Breast epithelium (tissue), 3 donors: ENCODE measurements around the gene ESRRA.
"Not testable (repeated sequence)": the region's sequence is repeated elsewhere in the genome, so short reads cannot be mapped to it uniquely, and the experiment has no call there.

ENCODE experiments used
- POLR2A ChIP-seq: fragments of 450-650 bp; IDR thresholded peaks from one replicate; pipeline ENCODE4 v1.6.1; 2016; ENCODE audit warnings: antibody characterized with exemption, mild to moderate bottlenecking, moderate library complexity
- POLR2AphosphoS5 ChIP-seq, 3 donors: sonication (generic); formaldehyde crosslinking; IDR thresholded peaks; one replicate each; pipeline ENCODE4 v1.6.1; 2017; ENCODE audit warnings: antibody characterized with exemption in 3 of 3
- TF ChIP-seq, protein P1 (sequence below), 3 donors: fragments of 450-650 bp; IDR thresholded peaks; one replicate each; pipeline ENCODE4 v1.5.1; 2016 to 2017; ENCODE audit warnings: antibody characterized with exemption in 3 of 3, mild to moderate bottlenecking in 3 of 3, moderate library complexity in 3 of 3

DNA sequence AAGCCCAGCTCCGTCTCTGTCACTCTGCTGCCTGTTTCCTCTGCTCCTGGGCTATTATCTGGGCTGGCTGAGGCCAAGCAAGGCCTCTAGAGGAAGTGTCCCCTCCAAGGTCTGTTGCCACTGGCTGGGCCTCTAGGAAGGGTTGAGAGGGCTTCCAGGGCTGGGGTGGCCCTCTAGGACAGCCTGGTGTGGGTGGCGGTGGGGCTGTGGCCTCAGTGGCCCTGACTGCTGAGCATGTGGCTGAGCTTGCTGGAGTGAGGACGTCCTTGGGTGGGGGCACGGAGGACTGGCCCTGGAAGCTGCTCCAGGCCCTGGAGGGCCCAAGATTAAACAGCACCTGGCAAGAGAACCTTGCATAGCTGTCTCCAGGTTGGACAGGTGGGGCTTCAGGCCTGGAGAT lies 18.7 kb downstream of the ESRRA start:
- TF ChIP-seq, protein P1, sequence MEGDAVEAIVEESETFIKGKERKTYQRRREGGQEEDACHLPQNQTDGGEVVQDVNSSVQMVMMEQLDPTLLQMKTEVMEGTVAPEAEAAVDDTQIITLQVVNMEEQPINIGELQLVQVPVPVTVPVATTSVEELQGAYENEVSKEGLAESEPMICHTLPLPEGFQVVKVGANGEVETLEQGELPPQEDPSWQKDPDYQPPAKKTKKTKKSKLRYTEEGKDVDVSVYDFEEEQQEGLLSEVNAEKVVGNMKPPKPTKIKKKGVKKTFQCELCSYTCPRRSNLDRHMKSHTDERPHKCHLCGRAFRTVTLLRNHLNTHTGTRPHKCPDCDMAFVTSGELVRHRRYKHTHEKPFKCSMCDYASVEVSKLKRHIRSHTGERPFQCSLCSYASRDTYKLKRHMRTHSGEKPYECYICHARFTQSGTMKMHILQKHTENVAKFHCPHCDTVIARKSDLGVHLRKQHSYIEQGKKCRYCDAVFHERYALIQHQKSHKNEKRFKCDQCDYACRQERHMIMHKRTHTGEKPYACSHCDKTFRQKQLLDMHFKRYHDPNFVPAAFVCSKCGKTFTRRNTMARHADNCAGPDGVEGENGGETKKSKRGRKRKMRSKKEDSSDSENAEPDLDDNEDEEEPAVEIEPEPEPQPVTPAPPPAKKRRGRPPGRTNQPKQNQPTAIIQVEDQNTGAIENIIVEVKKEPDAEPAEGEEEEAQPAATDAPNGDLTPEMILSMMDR (IDR thresholded peaks at IDR 0.05): not testable (repeated sequence)
- TF ChIP-seq POLR2A; POLR2AphosphoS5 (IDR thresholded peaks at IDR 0.05): not testable (repeated sequence)
